ENCODE measurements around the gene PCDHB2. TPM values are rescaled to one million over a fixed set of nuclear protein-coding genes. Genes with fewer than 3 reads are reported as not detected.
"Not testable (repeated sequence)": the region's sequence is repeated elsewhere in the genome, so short reads cannot be mapped to it uniquely, and the experiment has no call there.

PCDHB2 gene
- total RNA-seq, 1 donor from 2014 or later: 103 TPM

- Mint-ChIP-seq H3K36me3 (ENCODE audit: unreplicated experiment) (peaks cover 20% of the 10 kb centered on the region), H3K9me3 (ENCODE audit: unreplicated experiment) (peaks cover 8% of the 10 kb centered on the region), H3K27ac (ENCODE audit: unreplicated experiment) (no peak overlapping the region), H3K27me3 (ENCODE audit: unreplicated experiment) (no peaks in the 10 kb centered on the region), H3K4me1 (ENCODE audit: low read depth, unreplicated experiment) (no peaks in the 10 kb centered on the region), H3K4me3 (ENCODE audit: unreplicated experiment) (no peak overlapping the region)
- DNase-seq: no peak
- TF ChIP-seq CTCF (IDR thresholded peaks at IDR 0.05; ENCODE audit: partially characterized antibody, unreplicated experiment): no peak
These were observed 27.6 kb downstream of the PCDHB2 start for GRCh38 chr5:141121985-141122384.

GRCh38 chr5:141123396-141124135 lies 29.2 kb downstream of the PCDHB2 start:
- H3K4me1 Mint-ChIP-seq (ENCODE audit: low read depth, unreplicated experiment); H3K4me3 Mint-ChIP-seq (ENCODE audit: unreplicated experiment): not testable (repeated sequence)
- H3K36me3 Mint-ChIP-seq (ENCODE audit: unreplicated experiment): peaks cover 20% of the 10 kb centered on the region

GRCh38 chr5:141127305-141127704 lies 32.9 kb downstream of the PCDHB2 start:
- Mint-ChIP-seq H3K36me3 (ENCODE audit: unreplicated experiment) (peaks cover 20% of the 10 kb centered on the region), H3K4me1 (ENCODE audit: low read depth, unreplicated experiment) (no peaks in the 10 kb centered on the region), H3K4me3 (ENCODE audit: unreplicated experiment) (no peak overlapping the region), H3K27ac (ENCODE audit: unreplicated experiment) (no peak overlapping the region), H3K9me3 (ENCODE audit: unreplicated experiment) (peaks cover 8% of the 10 kb centered on the region), H3K27me3 (ENCODE audit: unreplicated experiment) (peaks cover 2% of the 10 kb centered on the region)
- DNase-seq: no peak
- no peak for TF ChIP-seq CTCF (IDR thresholded peaks at IDR 0.05; ENCODE audit: partially characterized antibody, unreplicated experiment)

More at GRCh38 chr5:141123396-141124135, 29.2 kb downstream of the PCDHB2 start:
- not testable (repeated sequence) for H3K27me3 Mint-ChIP-seq (ENCODE audit: unreplicated experiment); H3K27ac Mint-ChIP-seq (ENCODE audit: unreplicated experiment); H3K9me3 Mint-ChIP-seq (ENCODE audit: unreplicated experiment); DNase-seq

- Mint-ChIP-seq H3K9me3 (ENCODE audit: unreplicated experiment) (peaks cover 30% of the 10 kb centered on the region), H3K27ac (ENCODE audit: unreplicated experiment) (peak within 1 kb of the TSS; percentile 99), H3K36me3 (ENCODE audit: unreplicated experiment) (peaks cover 70% of the 10 kb centered on the region), H3K27me3 (ENCODE audit: unreplicated experiment) (peaks cover 19% of the 10 kb centered on the region), H3K4me3 (ENCODE audit: unreplicated experiment) (peak within 1 kb of the TSS; percentile 94), H3K4me1 (ENCODE audit: low read depth, unreplicated experiment) (no peaks in the 10 kb centered on the region)
- peak; percentile 70 for DNase-seq
- TF ChIP-seq CTCF (IDR thresholded peaks at IDR 0.05; ENCODE audit: partially characterized antibody, unreplicated experiment): peak; percentile 85
These were observed 40.8 kb downstream of the PCDHB2 start, which contains the start of gene PCDHB5 for GRCh38 chr5:141135030-141135717. Gene PCDHB5 (plus strand): TSS chr5:141135206. CDS start chr5:141135435, 229 bp downstream.

GRCh38 chr5:141135718-141136266 lies 41.4 kb downstream of the PCDHB2 start:
- no peak for TF ChIP-seq CTCF (IDR thresholded peaks at IDR 0.05; ENCODE audit: partially characterized antibody, unreplicated experiment)
- DNase-seq: peak; percentile 39
- peaks cover 73% of the 10 kb centered on the region for H3K36me3 Mint-ChIP-seq (ENCODE audit: unreplicated experiment)
- H3K9me3 Mint-ChIP-seq (ENCODE audit: unreplicated experiment): peaks cover 30% of the 10 kb centered on the region
- H3K27me3 Mint-ChIP-seq (ENCODE audit: unreplicated experiment): peaks cover 17% of the 10 kb centered on the region
- peak overlapping the region; percentile 99 for H3K27ac Mint-ChIP-seq (ENCODE audit: unreplicated experiment)
- no peaks in the 10 kb centered on the region for H3K4me1 Mint-ChIP-seq (ENCODE audit: low read depth, unreplicated experiment)
- H3K4me3 Mint-ChIP-seq (ENCODE audit: unreplicated experiment): peak overlapping the region; percentile 94

- peaks cover 30% of the 10 kb centered on the region for H3K9me3 Mint-ChIP-seq (ENCODE audit: unreplicated experiment)
- H3K4me3 Mint-ChIP-seq (ENCODE audit: unreplicated experiment); H3K4me1 Mint-ChIP-seq (ENCODE audit: low read depth, unreplicated experiment); DNase-seq; H3K27ac Mint-ChIP-seq (ENCODE audit: unreplicated experiment): not testable (repeated sequence)
- H3K27me3 Mint-ChIP-seq (ENCODE audit: unreplicated experiment): peaks cover 19% of the 10 kb centered on the region
- peaks cover 77% of the 10 kb centered on the region for H3K36me3 Mint-ChIP-seq (ENCODE audit: unreplicated experiment)
These were observed 42.9 kb downstream of the PCDHB2 start for GRCh38 chr5:141137346-141137745.
